HepG2 (cell line): ENCODE measurements around the gene ADRM1. TPM values are rescaled to one million over a fixed set of nuclear protein-coding genes. Genes with fewer than 3 reads are reported as not detected.

Experiments
- ATAC-seq: fragments of 200-7000 bp; cut with Tn5 transposase; 3 replicates; pipeline ENCODE4 v1.9.1; 2020; ENCODE audit warnings: mild to moderate bottlenecking, moderate library complexity
- BruUV-seq: library from RNA; stranded (reverse); fragments of 400-500 nt; replicated peaks from 2 replicates; lab custom pipeline; 2021; lab: Mats Ljungman, UMichigan
- CTCF ChIA-PET: fragments of 300-600 bp; formaldehyde crosslinking; extraction: SDS; loops from one replicate; lab custom pipeline; 2021; ENCODE audit warnings: low total read pairs, inconsistent platforms, low intra/inter-chr PET ratio; lab: Yijun Ruan, JAX
- POLR2A ChIA-PET: fragments of 350-600 bp; sonication (Branson Sonifier 250); formaldehyde crosslinking; loops from one replicate; lab custom pipeline; 2020; ENCODE audit warnings: antibody characterized with exemption, inconsistent platforms; lab: Yijun Ruan, JAX
- DNase-seq: peaks from one replicate; pipeline ENCODE4 v3.0.0-alpha.2; 2015; ENCODE audit warnings: low spot score
- FAIRE-seq: peaks from 3 replicates; lab custom pipeline; 2011; peaks lifted over from hg19 to GRCh38; lab: Jason Lieb, UNC
- H2AFZ ChIP-seq: one replicate; pipeline ENCODE4 v1.6.1; 2011; ENCODE audit warnings: low read length, inconsistent platforms
- H3K27ac ChIP-seq: fragments of 300-600 bp; 3 replicates; pipeline ENCODE4 v1.8.0; 2011; ENCODE audit warnings: mixed run types, mild to moderate bottlenecking, mixed read lengths, low read length, inconsistent platforms; ENCODE audit not compliant: insufficient read depth; ENCODE audit errors: extremely low read length
- H3K27me3 ChIP-seq, 2 experiments: fragments of 200-600 bp in 1 of 2; 2 replicates in 1 of 2; 3 replicates in 1 of 2; pipeline versions ENCODE4 v1.6.0 to v1.8.0; 2011; ENCODE audit warnings: low read length in 2 of 2, mild to moderate bottlenecking in 2 of 2, moderate library complexity in 2 of 2, inconsistent platforms in 1 of 2; ENCODE audit not compliant: insufficient read depth in 2 of 2, control insufficient read depth in 1 of 2
- H3K36me3 ChIP-seq, 2 experiments: fragments of 200-600 bp in 1 of 2; replicated peaks in 1 of 2; 2 replicates in 1 of 2; 3 replicates in 1 of 2; pipeline versions ENCODE4 v1.5.1 to v1.8.0; 2011; ENCODE audit warnings: low read length in 2 of 2, inconsistent platforms in 1 of 2; ENCODE audit not compliant: insufficient read depth in 2 of 2, control insufficient read depth in 1 of 2
- H3K4me1 ChIP-seq: 2 replicates; pipeline ENCODE4 v1.5.1; 2012; ENCODE audit warnings: low read length, inconsistent platforms; ENCODE audit not compliant: insufficient read depth
- H3K4me2 ChIP-seq: 2 replicates; pipeline ENCODE4 v1.6.0; 2011; ENCODE audit warnings: low read depth, low read length, inconsistent platforms
- H3K4me3 ChIP-seq, 3 experiments: fragments of 200-600 bp in 1 of 3; sonication (generic), shearing (Covaris generic) in 1 of 3; replicated peaks in 1 of 3; 2 replicates each; pipeline ENCODE4 v1.5.1; 2011 to 2016; ENCODE audit warnings: low read length in 3 of 3, inconsistent platforms in 2 of 3, low read depth in 2 of 3, mild to moderate bottlenecking in 2 of 3, control low read depth in 1 of 3, mixed read lengths in 1 of 3; ENCODE audit not compliant: insufficient read depth in 1 of 3
- H3K79me2 ChIP-seq: one replicate; pipeline ENCODE4 v1.6.1; 2011; ENCODE audit warnings: low read length, inconsistent platforms; ENCODE audit not compliant: insufficient read depth
- H3K9ac ChIP-seq: 2 replicates; pipeline ENCODE4 v1.6.0; 2011; ENCODE audit warnings: mild to moderate bottlenecking, low read depth, low read length, inconsistent platforms; ENCODE audit not compliant: insufficient read depth
- H3K9me3 ChIP-seq: 2 replicates; pipeline ENCODE4 v1.5.1; 2012; ENCODE audit warnings: mild to moderate bottlenecking, low read length
- H4K20me1 ChIP-seq: 2 replicates; pipeline ENCODE4 v1.6.0; 2011; ENCODE audit warnings: inconsistent platforms, mild to moderate bottlenecking, low read length, moderate library complexity; ENCODE audit not compliant: insufficient read depth
- AGO2 ChIP-seq: fragments of 200-400 bp; formaldehyde crosslinking; optimal IDR thresholded peaks from 2 replicates; pipeline ENCODE3; 2017; ENCODE audit warnings: mild to moderate bottlenecking, low read depth, low read length, moderate library complexity
- EP300 ChIP-seq, 3 experiments: sonication (generic) in 1 of 3; formaldehyde crosslinking in 1 of 3; IDR thresholded peaks; 2 replicates each; pipeline versions ENCODE4 v1.5.1 to v1.6.1; 2011 to 2020; ENCODE audit warnings: low read depth in 2 of 3, low read length in 2 of 3, borderline replicate concordance in 1 of 3, improper control_type of control experiment in 1 of 3, mild to moderate bottlenecking in 1 of 3, missing genetic modification reagents in 1 of 3, moderate library complexity in 1 of 3
- RBM22 ChIP-seq: fragments of 200-400 bp; formaldehyde crosslinking; optimal IDR thresholded peaks from 2 replicates; pipeline ENCODE3; 2017; ENCODE audit warnings: mild to moderate bottlenecking, low read length, moderate library complexity
- UBTF ChIP-seq: sonication (generic); formaldehyde crosslinking; IDR thresholded peaks from 2 replicates; pipeline ENCODE4 v1.4.0; 2020; ENCODE audit warnings: mild to moderate bottlenecking, missing genetic modification reagents
- ZNF460 ChIP-seq: sonication (generic); formaldehyde crosslinking; IDR thresholded peaks from 2 replicates; pipeline ENCODE4 v1.5.1; 2020; ENCODE audit warnings: missing genetic modification reagents, mild to moderate bottlenecking, borderline replicate concordance
- WGBS: methylation state at CpG from one replicate; pipeline ENCODE4 v1.1.6; 2017; ENCODE audit warnings: low lambda C conversion rate; 5-methylcytosine and 5-hydroxymethylcytosine counted together
- in situ Hi-C: cut with HindIII; loops from 2 replicates; pipeline ENCODE4 v1.10.0; 2017; ENCODE audit warnings: low pct_unique_long_range_greater_than_20kb; ENCODE audit not compliant: extremely low pct_ligation_motif_present
- intact Hi-C: fragments of 100-400 bp; cut with micrococcal nuclease; formaldehyde crosslinking; loops from one replicate; pipeline ENCODE4 v1.10.0; 2022; ENCODE audit not compliant: unreplicated experiment
- polyA plus RNA-seq, 8 experiments: library from polyadenylated mRNA; depleted of rRNA in 3 of 8; stranded (reverse) in 7 of 8; unstranded in 1 of 8; fragments of >200 nt; fragmentation: Illumina TruSeq in 4 of 8; extraction: Trizol in 4 of 8; gene quantifications; 2 replicates each; pipeline versions ENCODE4 v1.2.1 to v1.2.3, GENCODE V29; 2011 to 2016; ENCODE audit warnings: low read depth in 4 of 8, missing spikeins in 1 of 8, mixed read lengths in 1 of 8; ENCODE audit not compliant: insufficient read depth in 1 of 8
- total RNA-seq, 5 experiments: library from RNA; depleted of rRNA; stranded (reverse); fragments of >200 nt; fragmentation: Illumina TruSeq; extraction: Trizol; gene quantifications; 2 replicates each; pipeline ENCODE4 v1.2.3, GENCODE V29; 2016; ENCODE audit warnings: low read depth in 1 of 5

The ADRM1 gene
- total and polyA plus RNA-seq, 2 of the 13 experiments (the other 11 are each of a cell fraction or from before 2014, with no cell fraction given) = 92.9 to 154 TPM

- H3K36me3 ChIP-seq = peaks cover 48 to 74% of the 10 kb centered on the region in 2 experiments
- H3K9me3 ChIP-seq = no peaks in the 10 kb centered on the region
- H3K4me3 ChIP-seq = no peak overlapping the region
- no peak overlapping the region for H3K27ac ChIP-seq
- TF ChIP-seq UBTF (CRISPR knock-in tag) (no peak), AGO2 (peak; percentile 66), ZNF460 (no peak), RBM22 (peak; percentile 13), EP300 (IDR thresholded peaks at IDR 0.05; ENCODE audit: low read depth in 2 of 2, low read length in 2 of 2) (no peak), EP300 (CRISPR knock-in tag; IDR thresholded peaks at IDR 0.05; ENCODE audit: borderline replicate concordance) (no peak)
- no peak overlapping the region for H2AFZ ChIP-seq
- peaks cover 17% of the 10 kb centered on the region; the same call in 1 of the 2 replicates for H4K20me1 ChIP-seq
- H3K4me1 ChIP-seq = no peaks in the 10 kb centered on the region
- intact Hi-C loops = no loop called here
- in situ Hi-C loops = no loop called here
- H3K9ac ChIP-seq = no peak overlapping the region
- no peak for FAIRE-seq
- POLR2A ChIA-PET = interaction anchor here (0.5 kb wide), 1 partner anchor 192 kb away, joined by 3 read pairs; no protein-coding TSS in a partner anchor
- no peaks in the 10 kb centered on the region for H3K27me3 ChIP-seq
- TSS peak; percentile 17 for BruUV-seq
- DNase-seq = no peak
- 94% methylated on average over 20 of the region's 20 CpGs for WGBS
- H3K4me2 ChIP-seq = no peak overlapping the region
- CTCF ChIA-PET = no interaction called here
- H3K79me2 ChIP-seq = peaks cover 17% of the 10 kb centered on the region
- ATAC-seq = no peak
These were observed 44.1 kb upstream of the ADRM1 start for GRCh38 chr20:62258499-62259293.
